ENCODE measurements around the gene BRAP. TPM values are rescaled to one million over a fixed set of nuclear protein-coding genes. Genes with fewer than 3 reads are reported as not detected.

BRAP gene
- 10 to 100 TPM; 11.0 to 17.8 (median 15.5) TPM for total RNA-seq

DNA sequence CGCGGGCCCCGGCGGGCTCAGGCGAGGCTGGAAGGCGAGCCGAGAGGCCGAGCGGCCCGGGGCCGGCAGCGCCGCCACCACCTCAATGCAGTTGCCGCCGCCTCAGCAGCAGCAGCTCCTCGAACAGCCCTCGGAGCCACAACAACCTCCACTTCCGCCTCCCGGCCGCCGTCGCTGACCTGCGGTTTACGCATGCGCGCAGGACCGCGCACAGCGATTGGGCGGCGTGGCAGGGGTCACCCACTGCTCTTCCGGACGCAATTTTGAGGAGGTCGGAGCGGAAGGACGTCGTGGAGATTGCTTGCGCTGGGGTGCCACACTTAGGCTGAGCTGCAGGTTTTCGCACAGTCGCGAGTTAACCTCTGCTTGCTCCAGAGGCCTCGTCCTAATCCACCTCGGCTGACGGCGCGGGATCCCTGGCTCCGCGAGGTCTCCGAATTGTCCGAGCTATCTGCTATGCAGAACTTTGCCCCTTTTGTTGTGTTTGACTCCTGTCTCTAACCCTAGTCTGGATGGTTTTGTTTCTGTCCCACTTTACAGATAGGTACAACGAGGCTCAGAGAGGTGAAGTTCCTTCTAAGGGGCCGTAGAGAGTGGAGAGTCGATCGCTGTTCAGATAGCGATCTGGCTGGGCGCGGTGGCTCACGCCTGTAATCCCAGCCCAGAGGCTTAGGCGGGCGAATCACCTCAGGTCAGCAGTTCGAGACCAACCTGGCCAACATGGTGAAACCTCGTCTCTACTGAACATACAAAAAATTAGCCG is at the start of gene BRAP, which contains the start of gene ACAD10:
Gene BRAP (minus strand): TSS at position 146 of the 763 bp plus-strand sequence. CDS start 164 bp downstream, outside the sequence.
Gene ACAD10 (plus strand): TSS at position 243 of the 763 bp plus-strand sequence. CDS start 6,657 bp downstream, outside the sequence.
- Histone ChIP-seq H3K4me1 (peaks cover 19 to 33% (median 21%) of the 10 kb centered on the region in 4 donors), H3K4me3 (peak within 1 kb of the TSS; percentile 70 to 100 (median 83)), H3K9me3 (no peaks in the 10 kb centered on the region), H3K36me3 (peaks cover 7 to 24% (median 13%) of the 10 kb centered on the region in 4 donors), H3K27me3 (no peaks in the 10 kb centered on the region), H3K27ac (peak within 1 kb of the TSS; percentile 85 to 93 (median 90))
- peak; percentile 48 to 92 (median 80) for TF ChIP-seq POLR2A (IDR thresholded peaks at IDR 0.05)
- peak; percentile 97 to 98 for TF ChIP-seq POLR2AphosphoS5 (IDR thresholded peaks at IDR 0.05)
- peak in 1 of 4 donors; percentile 86 for TF ChIP-seq EP300 (IDR thresholded peaks at IDR 0.05)
- TF ChIP-seq, protein P1, sequence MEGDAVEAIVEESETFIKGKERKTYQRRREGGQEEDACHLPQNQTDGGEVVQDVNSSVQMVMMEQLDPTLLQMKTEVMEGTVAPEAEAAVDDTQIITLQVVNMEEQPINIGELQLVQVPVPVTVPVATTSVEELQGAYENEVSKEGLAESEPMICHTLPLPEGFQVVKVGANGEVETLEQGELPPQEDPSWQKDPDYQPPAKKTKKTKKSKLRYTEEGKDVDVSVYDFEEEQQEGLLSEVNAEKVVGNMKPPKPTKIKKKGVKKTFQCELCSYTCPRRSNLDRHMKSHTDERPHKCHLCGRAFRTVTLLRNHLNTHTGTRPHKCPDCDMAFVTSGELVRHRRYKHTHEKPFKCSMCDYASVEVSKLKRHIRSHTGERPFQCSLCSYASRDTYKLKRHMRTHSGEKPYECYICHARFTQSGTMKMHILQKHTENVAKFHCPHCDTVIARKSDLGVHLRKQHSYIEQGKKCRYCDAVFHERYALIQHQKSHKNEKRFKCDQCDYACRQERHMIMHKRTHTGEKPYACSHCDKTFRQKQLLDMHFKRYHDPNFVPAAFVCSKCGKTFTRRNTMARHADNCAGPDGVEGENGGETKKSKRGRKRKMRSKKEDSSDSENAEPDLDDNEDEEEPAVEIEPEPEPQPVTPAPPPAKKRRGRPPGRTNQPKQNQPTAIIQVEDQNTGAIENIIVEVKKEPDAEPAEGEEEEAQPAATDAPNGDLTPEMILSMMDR (IDR thresholded peaks at IDR 0.05) = peak in 3 of 6 experiments; percentile 18 to 51 (median 40)
- WGBS, 2 donors = 0 to 1% methylated on average over 10 to 33 of the region's 63 CpGs
- peak; percentile 96 to 98 for ATAC-seq (ENCODE audit: low FRiP score in 2 of 2)
- peak; percentile 91 to 99 for DNase-seq

DNA sequence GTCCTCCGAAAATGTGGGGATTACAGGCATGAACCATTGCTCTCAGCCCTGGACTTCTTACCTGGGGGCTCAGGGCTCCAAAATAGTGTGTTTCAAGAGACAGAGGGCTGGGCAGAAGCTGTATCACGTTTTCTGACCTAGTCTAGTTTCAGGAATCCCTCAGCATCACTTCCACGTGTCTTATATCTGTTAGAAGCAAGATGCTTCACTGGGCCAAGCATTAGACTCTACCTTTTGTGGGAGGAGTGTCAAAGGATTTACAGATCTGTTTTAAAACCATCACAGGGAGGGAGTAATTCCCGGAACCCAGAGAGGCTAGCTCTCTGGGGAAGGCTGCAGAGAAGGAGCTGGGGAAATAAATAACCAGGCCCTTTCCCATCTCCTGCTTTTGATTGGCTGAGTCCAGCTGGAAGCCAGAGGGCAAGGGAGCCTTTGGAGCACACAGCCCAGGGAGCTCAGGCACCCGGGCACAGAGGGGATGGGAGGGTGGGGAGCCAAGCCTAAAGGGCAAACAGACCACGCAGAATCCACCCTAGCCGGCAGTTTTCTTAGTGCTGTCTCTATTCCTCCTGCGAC is 47.7 kb upstream of the BRAP start:
- ATAC-seq (ENCODE audit: low FRiP score in 2 of 2) (no peak), DNase-seq (no peak)
- TF ChIP-seq POLR2A (IDR thresholded peaks at IDR 0.05) = no peak
- TF ChIP-seq, protein P1 (IDR thresholded peaks at IDR 0.05) = no peak
- TF ChIP-seq EP300 (IDR thresholded peaks at IDR 0.05) = no peak
- TF ChIP-seq POLR2AphosphoS5 (IDR thresholded peaks at IDR 0.05) = no peak
- H3K27ac ChIP-seq = no peak overlapping the region
- H3K27me3 ChIP-seq = no peaks in the 10 kb centered on the region
- 93 to 96% methylated on average over 8 of the region's 8 CpGs for WGBS, 2 donors
- H3K4me3 ChIP-seq = no peak overlapping the region
- H3K4me1 ChIP-seq = no peaks in the 10 kb centered on the region
- H3K9me3 ChIP-seq = no peaks in the 10 kb centered on the region
- peaks cover 0 to 74% (median 35%) of the 10 kb centered on the region in 4 donors for H3K36me3 ChIP-seq

DNA sequence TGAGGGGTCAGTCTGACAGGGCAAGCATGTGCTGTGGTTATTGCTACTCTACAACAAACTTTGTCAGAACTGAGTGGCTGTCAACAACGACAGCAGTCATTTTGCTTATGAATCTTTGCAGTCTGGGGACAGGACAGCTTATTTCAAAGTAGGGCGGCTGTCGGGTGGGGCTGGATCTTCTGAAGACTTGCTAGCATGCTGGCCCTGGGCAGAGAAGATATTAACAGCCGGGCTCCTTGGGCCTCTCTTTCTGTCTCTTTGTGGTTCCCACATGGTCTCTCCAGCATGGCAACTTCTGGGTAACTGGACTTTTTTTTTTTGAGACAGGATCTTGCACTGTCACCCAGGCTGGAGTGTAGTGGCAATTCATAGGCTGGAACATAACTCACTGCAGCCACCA is 47.0 kb upstream of the BRAP start:
- ATAC-seq (ENCODE audit: low FRiP score in 2 of 2) (no peak), DNase-seq (no peak)
- Histone ChIP-seq H3K9me3 (no peaks in the 10 kb centered on the region), H3K4me1 (no peaks in the 10 kb centered on the region), H3K36me3 (peaks cover 0 to 69% (median 34%) of the 10 kb centered on the region in 4 donors), H3K4me3 (no peak overlapping the region), H3K27me3 (no peaks in the 10 kb centered on the region), H3K27ac (no peak overlapping the region)
- 83 to 93% methylated on average over 4 of the region's 4 CpGs for WGBS, 2 donors
- no peak for TF ChIP-seq POLR2AphosphoS5 (IDR thresholded peaks at IDR 0.05)
- TF ChIP-seq POLR2A (IDR thresholded peaks at IDR 0.05) = no peak
- TF ChIP-seq, protein P1 (IDR thresholded peaks at IDR 0.05) = no peak
- no peak for TF ChIP-seq EP300 (IDR thresholded peaks at IDR 0.05)

- Histone ChIP-seq H3K36me3 (peaks cover 0 to 66% (median 22%) of the 10 kb centered on the region in 4 donors), H3K9me3 (no peaks in the 10 kb centered on the region), H3K27ac (no peak overlapping the region), H3K4me1 (no peaks in the 10 kb centered on the region), H3K4me3 (no peak overlapping the region), H3K27me3 (no peaks in the 10 kb centered on the region)
- no peak for TF ChIP-seq POLR2AphosphoS5 (IDR thresholded peaks at IDR 0.05)
- TF ChIP-seq, protein P1 (IDR thresholded peaks at IDR 0.05) = no peak
- no peak for TF ChIP-seq EP300 (IDR thresholded peaks at IDR 0.05)
- TF ChIP-seq POLR2A (IDR thresholded peaks at IDR 0.05) = no peak
- DNase-seq = no peak
- 93 to 95% methylated on average over 9 of the region's 9 CpGs for whole genome bisulfite sequencing, 2 donors
- no peak for ATAC-seq (ENCODE audit: low FRiP score in 2 of 2)
Measured at GRCh38 chr12:111730420-111730819, 44.7 kb upstream of the BRAP start.
